ENCODE measurements around the gene PLEKHH1.
"Not testable (repeated sequence)": the region's sequence is repeated elsewhere in the genome, so short reads cannot be mapped to it uniquely, and the experiment has no call there.

PLEKHH1 gene

DNA sequence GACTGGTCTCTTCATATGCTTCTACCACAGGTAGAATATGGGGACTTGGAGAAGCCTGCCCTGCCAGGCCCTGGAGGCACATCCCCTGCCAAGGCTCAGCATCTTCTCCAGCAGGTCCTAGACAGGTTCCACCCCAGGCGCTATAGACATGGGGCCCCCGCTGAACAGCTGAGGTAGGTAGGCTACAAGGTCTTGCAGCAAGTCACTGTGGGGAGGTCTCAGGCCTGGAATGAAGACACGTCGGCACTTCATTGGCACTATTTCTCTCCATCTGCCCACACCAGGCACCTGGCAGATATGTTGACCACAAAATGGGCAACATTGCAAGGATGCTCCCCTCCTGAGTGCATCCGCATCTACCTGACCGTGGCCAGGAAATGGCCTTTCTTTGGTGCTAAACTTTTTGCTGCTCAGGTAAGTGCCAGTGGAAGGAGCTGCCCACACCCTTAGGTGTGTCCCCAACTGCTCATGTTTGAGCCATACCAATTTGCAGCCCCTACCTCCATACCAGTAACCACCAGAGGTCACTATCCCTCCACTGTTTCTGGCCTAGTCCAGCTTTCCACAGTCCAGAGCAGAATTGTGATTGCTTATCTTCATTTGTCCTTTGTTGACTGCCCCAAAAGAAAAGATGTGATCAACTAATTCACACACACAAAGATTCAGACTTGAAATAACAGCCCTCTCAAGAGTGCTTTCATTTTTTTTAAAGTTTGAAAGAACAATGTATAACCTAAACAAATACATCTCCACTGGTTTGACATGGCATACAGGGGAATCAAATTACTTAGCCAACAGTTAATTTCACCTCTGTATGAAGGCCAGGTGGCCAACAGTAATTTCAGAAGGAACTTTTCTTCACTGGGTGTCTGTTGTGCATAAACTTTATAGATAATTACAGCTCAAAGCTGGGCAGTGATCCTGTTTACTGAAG is 50.9 kb downstream of the PLEKHH1 start:
- peak; percentile 79 for DNase-seq (ENCODE audit: low spot score)

- no peak for DNase-seq (ENCODE audit: low spot score)
Measured at GRCh38 chr14:67584978-67585377, 51.9 kb downstream of the PLEKHH1 start.

DNA sequence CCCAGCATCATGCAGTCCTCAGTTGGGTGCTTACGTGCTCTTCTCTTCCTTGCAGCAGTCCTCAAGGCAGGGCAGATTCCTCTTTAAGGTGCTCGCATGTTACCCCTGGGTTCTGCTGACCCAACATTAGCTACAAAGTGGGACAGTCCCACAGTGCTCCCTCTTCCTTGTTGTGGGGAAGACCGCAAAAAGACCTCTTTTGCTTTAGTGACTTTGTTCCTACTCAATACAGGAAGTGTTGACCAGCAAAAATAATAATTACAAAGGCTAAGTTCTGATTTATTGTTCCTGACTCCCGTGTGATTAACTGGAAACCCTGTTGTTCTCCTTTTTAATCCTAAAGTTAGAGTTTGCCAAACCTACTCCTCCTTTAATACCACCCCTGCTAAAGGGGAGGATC is 53.3 kb downstream of the PLEKHH1 start:
- no peak for DNase-seq (ENCODE audit: low spot score)

DNA sequence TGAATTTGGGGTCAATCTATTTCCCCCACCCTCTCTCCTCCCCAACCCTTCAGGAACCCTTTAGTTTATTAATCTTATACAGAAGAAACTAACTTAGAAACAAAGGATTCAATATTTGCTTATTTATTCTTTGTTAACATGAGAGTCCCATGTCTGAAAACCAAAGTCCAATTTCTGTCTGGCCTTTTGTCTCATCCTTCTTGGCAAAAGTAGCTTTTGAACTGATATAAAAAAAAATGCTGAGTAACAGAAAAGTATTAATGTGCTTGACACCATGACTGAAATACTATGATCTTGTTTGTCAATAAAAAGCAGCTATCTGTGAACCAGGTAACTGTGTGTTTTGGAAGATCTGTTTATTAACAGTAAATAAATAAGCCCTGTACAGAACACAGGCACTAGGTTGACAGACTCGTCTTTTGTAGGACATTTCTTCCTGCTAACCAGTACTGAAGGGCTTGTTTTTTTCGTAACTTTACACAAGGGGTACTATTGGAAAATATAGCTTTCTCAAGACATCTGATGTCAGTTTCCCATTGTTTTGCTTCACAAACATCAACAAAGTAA is 56.2 kb downstream of the PLEKHH1 start:
- DNase-seq (ENCODE audit: low spot score) = peak; percentile 11

- DNase-seq (ENCODE audit: low spot score) = not testable (repeated sequence)
Measured at GRCh38 chr14:67593650-67594049, 60.6 kb downstream of the PLEKHH1 start.

GRCh38 chr14:67595392-67595791 is 62.3 kb downstream of the PLEKHH1 start:
- no peak for DNase-seq (ENCODE audit: low spot score)

- peak; percentile 92 for DNase-seq (ENCODE audit: low spot score)
Measured at GRCh38 chr14:67599698-67600561, 66.8 kb downstream of the PLEKHH1 start, which contains the start of gene PIGH. PIGH (minus strand) TSS chr14:67600268; CDS start chr14:67600203, 65 bp downstream.

- DNase-seq (ENCODE audit: low spot score) = not testable (repeated sequence)
Measured at GRCh38 chr14:67600562-67600974, 67.5 kb downstream of the PLEKHH1 start.

DNA sequence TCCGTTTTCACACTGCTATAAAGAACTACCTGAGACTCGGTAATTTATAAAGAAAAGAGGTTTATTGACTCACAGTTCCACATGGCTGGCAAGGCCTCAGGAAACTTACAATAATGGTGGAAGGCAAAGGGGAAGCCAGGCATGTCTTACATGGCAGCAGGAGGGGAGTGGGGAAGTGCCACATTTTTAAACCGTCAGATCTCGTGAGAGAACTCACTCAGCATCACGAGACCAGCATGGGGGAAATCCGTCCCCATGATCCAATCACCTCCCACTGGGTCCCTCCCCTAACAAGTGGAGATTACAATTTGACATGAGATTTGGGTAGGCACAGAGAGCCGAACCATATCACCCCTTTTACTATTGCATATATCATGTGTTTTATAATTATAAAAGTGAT is 69.0 kb downstream of the PLEKHH1 start:
- no peak for DNase-seq (ENCODE audit: low spot score)

DNA sequence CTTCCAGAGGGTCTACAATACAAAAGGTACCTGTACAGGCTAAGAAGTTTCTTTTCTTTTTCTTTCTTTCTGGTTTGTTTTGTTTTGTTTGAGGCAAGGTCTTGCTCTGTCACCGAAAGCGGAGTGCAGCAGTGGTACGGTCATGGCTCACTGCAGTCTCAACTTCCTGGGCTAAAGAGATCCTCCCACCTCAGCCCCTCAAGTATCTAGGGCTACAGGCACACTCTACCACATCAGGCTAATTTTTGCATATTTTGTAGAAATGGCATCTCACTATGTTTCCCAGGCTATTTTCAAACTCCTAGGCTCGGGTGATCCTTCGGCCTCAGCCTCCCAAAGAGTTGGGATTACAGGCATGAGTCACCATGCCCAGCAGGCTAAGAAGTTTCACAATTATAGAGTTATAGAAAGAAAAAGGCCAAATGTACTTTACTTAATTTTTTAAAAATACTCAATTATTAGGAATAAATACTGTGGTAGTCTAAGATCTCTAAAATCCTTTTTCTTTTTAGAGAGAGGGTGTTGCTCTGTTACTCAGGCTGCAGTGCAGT is 70.0 kb downstream of the PLEKHH1 start:
- no peak for DNase-seq (ENCODE audit: low spot score)

- DNase-seq (ENCODE audit: low spot score) = no peak
Measured at GRCh38 chr14:67607646-67608045, 74.6 kb downstream of the PLEKHH1 start.

DNA sequence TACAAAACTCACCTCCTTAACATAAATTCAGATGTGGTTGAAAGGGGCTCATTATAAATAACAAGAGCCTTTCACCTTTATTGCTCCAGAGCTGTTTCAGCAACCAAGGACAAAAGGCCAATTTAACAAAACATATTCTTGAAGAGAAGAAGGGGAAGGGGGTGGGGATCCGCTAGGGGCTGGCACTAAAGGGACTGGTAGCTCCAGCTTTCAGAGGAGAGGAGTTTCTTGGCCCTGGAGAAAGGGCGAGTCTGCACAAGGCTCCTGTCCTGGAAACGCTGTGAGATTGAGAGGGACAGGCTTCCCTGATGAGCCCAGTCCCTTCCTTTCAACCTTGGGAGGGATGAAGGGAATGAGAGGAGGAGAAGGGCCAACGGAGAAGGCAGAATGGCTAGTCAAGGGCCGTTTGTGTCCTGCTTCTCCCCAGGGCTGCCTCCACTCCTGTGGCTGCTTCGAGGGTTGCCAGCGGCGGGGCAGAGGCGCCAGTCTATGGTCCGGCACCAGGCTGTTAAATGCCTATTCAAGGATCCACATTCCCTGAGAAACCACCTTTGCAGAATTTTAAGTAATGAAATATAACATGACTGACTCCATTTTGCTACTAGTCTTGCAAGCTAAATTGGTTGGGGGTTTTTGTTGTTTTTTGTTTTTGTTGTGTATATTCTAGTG is 76.7 kb downstream of the PLEKHH1 start:
- no peak for DNase-seq (ENCODE audit: low spot score)

- DNase-seq (ENCODE audit: low spot score) = no peak
Measured at GRCh38 chr14:67610491-67610890, 77.4 kb downstream of the PLEKHH1 start.

DNA sequence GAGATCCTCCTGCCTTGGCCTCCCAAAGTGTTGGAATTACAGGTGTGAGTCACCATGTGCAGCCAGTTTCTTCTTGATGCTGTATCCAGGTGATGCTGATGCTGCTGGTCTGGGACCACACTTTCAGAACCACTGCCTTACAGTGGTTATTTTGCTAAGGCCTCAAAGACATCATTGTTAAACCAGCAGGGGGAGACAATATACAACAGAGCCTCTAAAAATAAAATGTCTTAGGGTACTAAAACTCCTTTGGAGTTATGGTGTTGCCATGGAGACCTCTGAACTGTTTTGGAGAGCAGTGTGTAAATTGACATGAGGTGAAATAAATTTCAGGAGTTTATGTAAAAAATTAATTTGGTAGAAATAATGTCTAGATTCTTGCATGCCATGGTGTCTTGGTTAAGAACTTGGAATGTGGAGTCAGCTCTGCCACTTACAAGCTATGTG is 85.5 kb downstream of the PLEKHH1 start:
- peak; percentile 80 for DNase-seq (ENCODE audit: low spot score)

- peak; percentile 99 for DNase-seq (ENCODE audit: low spot score)
Measured at GRCh38 chr14:67619446-67620216, 86.5 kb downstream of the PLEKHH1 start, which contains the start of gene ARG2. ARG2 (plus strand) TSS chr14:67619920; CDS start chr14:67619978, 58 bp downstream.

- DNase-seq (ENCODE audit: low spot score) = no peak
Measured at GRCh38 chr14:67620217-67620785, 87.2 kb downstream of the PLEKHH1 start.

- DNase-seq (ENCODE audit: low spot score) = no peak
Measured at GRCh38 chr14:67622675-67623074, 89.6 kb downstream of the PLEKHH1 start.

GRCh38 chr14:67623114-67623513 is 90.0 kb downstream of the PLEKHH1 start:
- no peak for DNase-seq (ENCODE audit: low spot score)

DNA sequence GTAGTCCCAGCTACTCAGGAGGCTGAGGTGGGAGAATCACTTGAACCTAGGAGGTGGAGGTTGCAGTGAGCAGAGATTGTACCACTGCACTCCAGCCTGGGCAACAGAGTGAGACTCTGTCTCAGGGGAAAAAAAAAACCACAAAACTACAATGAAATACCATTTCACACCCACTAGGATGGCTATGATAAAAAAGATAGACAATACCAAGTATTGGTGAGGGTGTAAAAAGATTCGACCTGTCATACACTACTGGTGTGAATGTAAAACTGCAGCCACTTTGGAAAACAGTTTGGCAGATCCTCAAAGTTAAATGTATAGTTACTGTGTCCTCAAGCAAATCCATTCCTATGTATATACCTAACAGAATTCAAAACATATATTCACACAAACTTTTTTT is 93.0 kb downstream of the PLEKHH1 start:
- not testable (repeated sequence) for DNase-seq (ENCODE audit: low spot score)

GRCh38 chr14:67627519-67627918 is 94.4 kb downstream of the PLEKHH1 start:
- no peak for DNase-seq (ENCODE audit: low spot score)
